SK-N-SH treated with all-trans-retinoic acid at 6 μM for 48 hours (cell line): ENCODE results near the gene MAP3K20.

ENCODE experiments used
- ARNTL ChIP-seq: fragments of 450-650 bp; formaldehyde crosslinking; IDR thresholded peaks from 2 replicates; pipeline ENCODE4 v1.5.0; 2020; ENCODE audit warnings: low read depth, mild to moderate bottlenecking, moderate library complexity, borderline replicate concordance
- CREB5 ChIP-seq: fragments of 250-450 bp; sonication (Bioruptor Pico); IDR thresholded peaks from 2 replicates; pipeline ENCODE4 v1.5.1; 2020; ENCODE audit warnings: low read depth, mild to moderate bottlenecking, moderate library complexity
- ESRRG ChIP-seq: fragments of 250-450 bp; sonication (Bioruptor Pico); IDR thresholded peaks from 2 replicates; pipeline ENCODE4 v1.6.1; 2021; ENCODE audit warnings: mild to moderate bottlenecking
- GLIS3 ChIP-seq: fragments of 250-450 bp; sonication (Bioruptor Pico); IDR thresholded peaks from 2 replicates; pipeline ENCODE4 v1.5.0; 2020; ENCODE audit warnings: mild to moderate bottlenecking, moderate library complexity
- OSR1 ChIP-seq: fragments of 250-450 bp; sonication (Bioruptor Pico); IDR thresholded peaks from 2 replicates; pipeline ENCODE4 v1.8.0; 2022; ENCODE audit warnings: moderate library complexity, mild to moderate bottlenecking, inconsistent platforms
- POU6F1 ChIP-seq: fragments of 250-450 bp; sonication (Bioruptor Pico); IDR thresholded peaks from 2 replicates; pipeline ENCODE4 v1.8.0; 2021; ENCODE audit warnings: low read depth, mild to moderate bottlenecking, moderate library complexity, borderline replicate concordance
- PPARA ChIP-seq: fragments of 250-450 bp; sonication (Bioruptor Pico); IDR thresholded peaks from 2 replicates; pipeline ENCODE4 v1.5.0; 2020; ENCODE audit warnings: mild to moderate bottlenecking, borderline replicate concordance
- RARB ChIP-seq: fragments of 250-450 bp; sonication (Bioruptor Pico); IDR thresholded peaks from 2 replicates; pipeline ENCODE4 v1.8.0; 2021; ENCODE audit warnings: mild to moderate bottlenecking, moderate library complexity
- TCF4 ChIP-seq: fragments of 250-450 bp; sonication (Bioruptor Pico); IDR thresholded peaks from 2 replicates; pipeline ENCODE4 v1.8.0; 2021; ENCODE audit warnings: mild to moderate bottlenecking, moderate library complexity, borderline replicate concordance
- TOX ChIP-seq: fragments of 250-450 bp; sonication (Bioruptor Pico); IDR thresholded peaks from 2 replicates; pipeline ENCODE4 v1.8.0; 2021; ENCODE audit warnings: mild to moderate bottlenecking, moderate library complexity, borderline replicate concordance
- ZC3H10 ChIP-seq: fragments of 250-450 bp; sonication (Bioruptor Pico); IDR thresholded peaks from 2 replicates; pipeline ENCODE4 v1.5.1; 2021; ENCODE audit warnings: mild to moderate bottlenecking, moderate library complexity
- ZFP3 ChIP-seq: fragments of 250-450 bp; sonication (Bioruptor Pico); IDR thresholded peaks from 2 replicates; pipeline ENCODE4 v1.5.0; 2020; ENCODE audit warnings: mild to moderate bottlenecking, moderate library complexity
- ZFP30 ChIP-seq: fragments of 450-650 bp; formaldehyde crosslinking; IDR thresholded peaks from 2 replicates; pipeline ENCODE4 v1.5.0; 2022; ENCODE audit warnings: mild to moderate bottlenecking, moderate library complexity
- TF ChIP-seq, protein P1 (sequence below): fragments of 250-450 bp; sonication (Bioruptor Pico); IDR thresholded peaks from 2 replicates; pipeline ENCODE4 v1.8.0; 2020; ENCODE audit warnings: mild to moderate bottlenecking, moderate library complexity, borderline replicate concordance

DNA sequence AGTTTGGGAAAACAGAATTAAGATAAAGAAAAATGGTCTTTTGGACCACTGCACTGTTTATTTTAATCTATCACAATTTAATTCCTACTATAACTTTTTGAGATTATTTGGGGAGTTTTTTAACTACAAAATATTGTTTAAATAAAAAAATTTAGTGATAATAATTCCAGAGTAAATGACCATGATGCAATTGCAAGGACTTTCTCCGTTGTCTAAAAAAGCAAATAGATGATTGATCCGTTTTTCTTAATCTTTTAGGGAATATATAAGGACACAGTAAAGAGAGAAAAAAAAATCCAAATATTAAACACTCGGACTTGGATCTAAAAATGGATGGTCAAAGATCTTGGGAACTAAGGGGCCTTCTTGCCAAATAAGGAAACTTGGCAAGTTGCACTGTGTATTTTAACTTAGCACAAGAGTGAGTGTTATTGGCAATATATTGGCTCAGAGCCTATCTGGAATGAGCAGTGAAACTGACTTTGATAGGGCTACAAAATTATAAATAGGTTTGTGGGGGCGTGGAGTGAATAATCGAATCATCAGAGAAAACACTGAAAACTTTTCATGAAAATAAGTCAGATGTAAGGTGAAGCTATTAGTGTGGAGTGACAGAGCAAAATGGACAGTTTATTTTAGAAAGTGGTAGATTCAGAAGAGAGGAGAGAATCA is 2.0 kb downstream of the MAP3K20 start:
- TF ChIP-seq POU6F1 (no peak), ARNTL (CRISPR knock-in tag) (no peak), OSR1 (no peak), TOX (no peak), ZFP3 (no peak), ESRRG (CRISPR knock-in tag) (no peak), PPARA (CRISPR knock-in tag) (no peak), RARB (no peak), TCF4 (no peak), CREB5 (CRISPR knock-in tag) (no peak), GLIS3 (no peak), ZC3H10 (CRISPR knock-in tag) (no peak), ZFP30 (CRISPR knock-in tag) (no peak)
- TF ChIP-seq, protein P1, sequence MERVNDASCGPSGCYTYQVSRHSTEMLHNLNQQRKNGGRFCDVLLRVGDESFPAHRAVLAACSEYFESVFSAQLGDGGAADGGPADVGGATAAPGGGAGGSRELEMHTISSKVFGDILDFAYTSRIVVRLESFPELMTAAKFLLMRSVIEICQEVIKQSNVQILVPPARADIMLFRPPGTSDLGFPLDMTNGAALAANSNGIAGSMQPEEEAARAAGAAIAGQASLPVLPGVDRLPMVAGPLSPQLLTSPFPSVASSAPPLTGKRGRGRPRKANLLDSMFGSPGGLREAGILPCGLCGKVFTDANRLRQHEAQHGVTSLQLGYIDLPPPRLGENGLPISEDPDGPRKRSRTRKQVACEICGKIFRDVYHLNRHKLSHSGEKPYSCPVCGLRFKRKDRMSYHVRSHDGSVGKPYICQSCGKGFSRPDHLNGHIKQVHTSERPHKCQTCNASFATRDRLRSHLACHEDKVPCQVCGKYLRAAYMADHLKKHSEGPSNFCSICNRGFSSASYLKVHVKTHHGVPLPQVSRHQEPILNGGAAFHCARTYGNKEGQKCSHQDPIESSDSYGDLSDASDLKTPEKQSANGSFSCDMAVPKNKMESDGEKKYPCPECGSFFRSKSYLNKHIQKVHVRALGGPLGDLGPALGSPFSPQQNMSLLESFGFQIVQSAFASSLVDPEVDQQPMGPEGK (CRISPR knock-in tag) = no peak
